SK-N-SH treated with all-trans-retinoic acid at 6 μM for 48 hours (cell line): ENCODE measurements around the gene TAF3.

ENCODE experiments used
- ARNTL ChIP-seq: fragments of 450-650 bp; formaldehyde crosslinking; IDR thresholded peaks from 2 replicates; pipeline ENCODE4 v1.5.0; 2020; ENCODE audit warnings: low read depth, mild to moderate bottlenecking, moderate library complexity, borderline replicate concordance
- BACH2 ChIP-seq: fragments of 250-450 bp; sonication (Bioruptor Pico); IDR thresholded peaks from 2 replicates; pipeline ENCODE4 v1.9.0; 2021; ENCODE audit warnings: mild to moderate bottlenecking, borderline replicate concordance
- CSDC2 ChIP-seq: fragments of 250-450 bp; sonication (Bioruptor Pico); IDR thresholded peaks from 2 replicates; pipeline ENCODE4 v1.5.0; 2020; ENCODE audit warnings: mild to moderate bottlenecking, moderate library complexity
- ESRRG ChIP-seq: fragments of 250-450 bp; sonication (Bioruptor Pico); IDR thresholded peaks from 2 replicates; pipeline ENCODE4 v1.6.1; 2021; ENCODE audit warnings: mild to moderate bottlenecking
- RARB ChIP-seq: fragments of 250-450 bp; sonication (Bioruptor Pico); IDR thresholded peaks from 2 replicates; pipeline ENCODE4 v1.8.0; 2021; ENCODE audit warnings: mild to moderate bottlenecking, moderate library complexity
- SNAI2 ChIP-seq: fragments of 250-450 bp; sonication (Bioruptor Pico); IDR thresholded peaks from 2 replicates; pipeline ENCODE4 v1.5.0; 2020; ENCODE audit warnings: mild to moderate bottlenecking, moderate library complexity
- TOX ChIP-seq: fragments of 250-450 bp; sonication (Bioruptor Pico); IDR thresholded peaks from 2 replicates; pipeline ENCODE4 v1.8.0; 2021; ENCODE audit warnings: mild to moderate bottlenecking, moderate library complexity, borderline replicate concordance
- ZFP3 ChIP-seq: fragments of 250-450 bp; sonication (Bioruptor Pico); IDR thresholded peaks from 2 replicates; pipeline ENCODE4 v1.5.0; 2020; ENCODE audit warnings: mild to moderate bottlenecking, moderate library complexity
- ZFP30 ChIP-seq: fragments of 450-650 bp; formaldehyde crosslinking; IDR thresholded peaks from 2 replicates; pipeline ENCODE4 v1.5.0; 2022; ENCODE audit warnings: mild to moderate bottlenecking, moderate library complexity
- TF ChIP-seq, protein P1 (sequence below): fragments of 250-450 bp; sonication (Bioruptor Pico); IDR thresholded peaks from 2 replicates; pipeline ENCODE4 v1.8.0; 2020; ENCODE audit warnings: mild to moderate bottlenecking, moderate library complexity, borderline replicate concordance
- TF ChIP-seq, protein P2 (sequence below): fragments of 250-450 bp; sonication (Bioruptor Pico); IDR thresholded peaks from 2 replicates; pipeline ENCODE4 v1.5.1; 2021; ENCODE audit warnings: mild to moderate bottlenecking, moderate library complexity
- TF ChIP-seq, protein P3 (sequence below): fragments of 250-450 bp; sonication (Bioruptor Pico); IDR thresholded peaks from 2 replicates; pipeline ENCODE4 v1.5.1; 2020; ENCODE audit warnings: low read depth, mild to moderate bottlenecking, moderate library complexity

DNA sequence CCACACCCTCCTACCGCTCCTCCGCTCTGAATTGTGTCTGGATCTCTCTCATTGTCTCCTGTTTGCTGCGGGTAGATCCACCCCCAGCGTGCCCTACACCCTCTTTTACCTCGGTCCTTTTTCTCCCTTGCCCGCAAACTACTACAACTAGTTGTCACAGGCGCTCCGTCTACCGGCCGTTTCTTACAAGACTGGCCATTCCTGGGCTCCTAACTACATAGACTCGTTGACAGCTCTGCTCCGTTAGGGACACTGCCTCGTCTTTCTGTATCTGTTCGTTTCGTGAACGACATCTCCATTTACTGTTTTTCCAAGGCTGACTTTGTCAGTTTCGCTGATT, 786 bp downstream of the TAF3 start:
- TF ChIP-seq, protein P1, sequence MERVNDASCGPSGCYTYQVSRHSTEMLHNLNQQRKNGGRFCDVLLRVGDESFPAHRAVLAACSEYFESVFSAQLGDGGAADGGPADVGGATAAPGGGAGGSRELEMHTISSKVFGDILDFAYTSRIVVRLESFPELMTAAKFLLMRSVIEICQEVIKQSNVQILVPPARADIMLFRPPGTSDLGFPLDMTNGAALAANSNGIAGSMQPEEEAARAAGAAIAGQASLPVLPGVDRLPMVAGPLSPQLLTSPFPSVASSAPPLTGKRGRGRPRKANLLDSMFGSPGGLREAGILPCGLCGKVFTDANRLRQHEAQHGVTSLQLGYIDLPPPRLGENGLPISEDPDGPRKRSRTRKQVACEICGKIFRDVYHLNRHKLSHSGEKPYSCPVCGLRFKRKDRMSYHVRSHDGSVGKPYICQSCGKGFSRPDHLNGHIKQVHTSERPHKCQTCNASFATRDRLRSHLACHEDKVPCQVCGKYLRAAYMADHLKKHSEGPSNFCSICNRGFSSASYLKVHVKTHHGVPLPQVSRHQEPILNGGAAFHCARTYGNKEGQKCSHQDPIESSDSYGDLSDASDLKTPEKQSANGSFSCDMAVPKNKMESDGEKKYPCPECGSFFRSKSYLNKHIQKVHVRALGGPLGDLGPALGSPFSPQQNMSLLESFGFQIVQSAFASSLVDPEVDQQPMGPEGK (CRISPR knock-in tag), result no peak
- TF ChIP-seq RARB (CRISPR knock-in tag), result no peak
- no peak for TF ChIP-seq BACH2 (CRISPR knock-in tag)
- no peak for TF ChIP-seq TOX (CRISPR knock-in tag)
- TF ChIP-seq, protein P2, sequence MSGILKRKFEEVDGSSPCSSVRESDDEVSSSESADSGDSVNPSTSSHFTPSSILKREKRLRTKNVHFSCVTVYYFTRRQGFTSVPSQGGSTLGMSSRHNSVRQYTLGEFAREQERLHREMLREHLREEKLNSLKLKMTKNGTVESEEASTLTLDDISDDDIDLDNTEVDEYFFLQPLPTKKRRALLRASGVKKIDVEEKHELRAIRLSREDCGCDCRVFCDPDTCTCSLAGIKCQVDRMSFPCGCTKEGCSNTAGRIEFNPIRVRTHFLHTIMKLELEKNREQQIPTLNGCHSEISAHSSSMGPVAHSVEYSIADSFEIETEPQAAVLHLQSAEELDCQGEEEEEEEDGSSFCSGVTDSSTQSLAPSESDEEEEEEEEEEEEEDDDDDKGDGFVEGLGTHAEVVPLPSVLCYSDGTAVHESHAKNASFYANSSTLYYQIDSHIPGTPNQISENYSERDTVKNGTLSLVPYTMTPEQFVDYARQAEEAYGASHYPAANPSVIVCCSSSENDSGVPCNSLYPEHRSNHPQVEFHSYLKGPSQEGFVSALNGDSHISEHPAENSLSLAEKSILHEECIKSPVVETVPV, result no peak
- TF ChIP-seq ARNTL (CRISPR knock-in tag), result no peak
- TF ChIP-seq SNAI2 (CRISPR knock-in tag), result no peak
- TF ChIP-seq ZFP30 (CRISPR knock-in tag), result no peak
- TF ChIP-seq CSDC2 (CRISPR knock-in tag), result no peak
- TF ChIP-seq, protein P3, sequence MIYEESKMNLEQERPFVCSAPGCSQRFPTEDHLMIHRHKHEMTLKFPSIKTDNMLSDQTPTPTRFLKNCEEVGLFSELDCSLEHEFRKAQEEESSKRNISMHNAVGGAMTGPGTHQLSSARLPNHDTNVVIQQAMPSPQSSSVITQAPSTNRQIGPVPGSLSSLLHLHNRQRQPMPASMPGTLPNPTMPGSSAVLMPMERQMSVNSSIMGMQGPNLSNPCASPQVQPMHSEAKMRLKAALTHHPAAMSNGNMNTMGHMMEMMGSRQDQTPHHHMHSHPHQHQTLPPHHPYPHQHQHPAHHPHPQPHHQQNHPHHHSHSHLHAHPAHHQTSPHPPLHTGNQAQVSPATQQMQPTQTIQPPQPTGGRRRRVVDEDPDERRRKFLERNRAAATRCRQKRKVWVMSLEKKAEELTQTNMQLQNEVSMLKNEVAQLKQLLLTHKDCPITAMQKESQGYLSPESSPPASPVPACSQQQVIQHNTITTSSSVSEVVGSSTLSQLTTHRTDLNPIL (CRISPR knock-in tag), result no peak
- TF ChIP-seq ZFP3 (CRISPR knock-in tag), result no peak
- no peak for TF ChIP-seq ESRRG (CRISPR knock-in tag)
